ENCODE measurements around the gene RAPGEF4. TPM values are rescaled to one million over a fixed set of nuclear protein-coding genes. Genes with fewer than 3 reads are reported as not detected.

RAPGEF4 gene
- total and polyA plus RNA-seq, 9 of the 15 experiments (the other 6 are each of a cell fraction or from before 2014, with no cell fraction given) = 0.04 to 0.33 (median 0.13) TPM; not detected in 6

DNA sequence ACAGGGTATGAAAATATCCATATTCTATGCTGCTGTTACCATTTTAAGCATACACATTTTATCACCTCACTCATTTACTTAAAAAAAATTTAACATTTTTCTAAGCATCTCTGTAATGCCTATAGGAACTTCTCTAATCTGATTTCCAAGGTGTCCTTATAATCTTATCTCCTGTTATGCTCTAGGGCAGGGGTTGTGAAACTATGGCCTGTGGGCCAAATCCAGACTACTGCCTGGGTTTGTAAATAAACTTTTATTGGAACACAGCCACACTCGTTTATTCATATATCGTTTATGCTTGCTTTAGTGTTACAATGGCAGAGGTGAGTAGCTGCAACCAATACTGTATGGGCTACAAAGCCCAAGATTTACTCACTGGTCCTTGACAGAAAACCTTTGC lies 151.6 kb downstream of the RAPGEF4 start:
- TF ChIP-seq, protein P1, sequence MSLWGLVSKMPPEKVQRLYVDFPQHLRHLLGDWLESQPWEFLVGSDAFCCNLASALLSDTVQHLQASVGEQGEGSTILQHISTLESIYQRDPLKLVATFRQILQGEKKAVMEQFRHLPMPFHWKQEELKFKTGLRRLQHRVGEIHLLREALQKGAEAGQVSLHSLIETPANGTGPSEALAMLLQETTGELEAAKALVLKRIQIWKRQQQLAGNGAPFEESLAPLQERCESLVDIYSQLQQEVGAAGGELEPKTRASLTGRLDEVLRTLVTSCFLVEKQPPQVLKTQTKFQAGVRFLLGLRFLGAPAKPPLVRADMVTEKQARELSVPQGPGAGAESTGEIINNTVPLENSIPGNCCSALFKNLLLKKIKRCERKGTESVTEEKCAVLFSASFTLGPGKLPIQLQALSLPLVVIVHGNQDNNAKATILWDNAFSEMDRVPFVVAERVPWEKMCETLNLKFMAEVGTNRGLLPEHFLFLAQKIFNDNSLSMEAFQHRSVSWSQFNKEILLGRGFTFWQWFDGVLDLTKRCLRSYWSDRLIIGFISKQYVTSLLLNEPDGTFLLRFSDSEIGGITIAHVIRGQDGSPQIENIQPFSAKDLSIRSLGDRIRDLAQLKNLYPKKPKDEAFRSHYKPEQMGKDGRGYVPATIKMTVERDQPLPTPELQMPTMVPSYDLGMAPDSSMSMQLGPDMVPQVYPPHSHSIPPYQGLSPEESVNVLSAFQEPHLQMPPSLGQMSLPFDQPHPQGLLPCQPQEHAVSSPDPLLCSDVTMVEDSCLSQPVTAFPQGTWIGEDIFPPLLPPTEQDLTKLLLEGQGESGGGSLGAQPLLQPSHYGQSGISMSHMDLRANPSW (CRISPR knock-in tag; IDR thresholded peaks at IDR 0.05) = no peak
- TF ChIP-seq SMAD2 (IDR thresholded peaks at IDR 0.05; ENCODE audit: low read depth, low read length) (no peak), NFIC (IDR thresholded peaks at IDR 0.05) (no peak), IRF2 (CRISPR knock-in tag; IDR thresholded peaks at IDR 0.05) (no peak), ZSCAN29 (IDR thresholded peaks at IDR 0.05) (no peak), NBN (IDR thresholded peaks at IDR 0.05; ENCODE audit: low read depth) (no peak), FOXK2 (conservative IDR thresholded peaks at IDR 0.05 in 1 of 2, IDR thresholded peaks at IDR 0.05 in 1 of 2; ENCODE audit: low read depth in 2 of 2) (no peak), ZNF507 (tag; conservative IDR thresholded peaks at IDR 0.05) (no peak), RBFOX2 (IDR thresholded peaks at IDR 0.05; ENCODE audit: low read depth, low read length) (no peak), NR1H2 (CRISPR knock-in tag; IDR thresholded peaks at IDR 0.05) (no peak), XRCC3 (IDR thresholded peaks at IDR 0.05) (no peak)
- TF ChIP-seq, protein P2, sequence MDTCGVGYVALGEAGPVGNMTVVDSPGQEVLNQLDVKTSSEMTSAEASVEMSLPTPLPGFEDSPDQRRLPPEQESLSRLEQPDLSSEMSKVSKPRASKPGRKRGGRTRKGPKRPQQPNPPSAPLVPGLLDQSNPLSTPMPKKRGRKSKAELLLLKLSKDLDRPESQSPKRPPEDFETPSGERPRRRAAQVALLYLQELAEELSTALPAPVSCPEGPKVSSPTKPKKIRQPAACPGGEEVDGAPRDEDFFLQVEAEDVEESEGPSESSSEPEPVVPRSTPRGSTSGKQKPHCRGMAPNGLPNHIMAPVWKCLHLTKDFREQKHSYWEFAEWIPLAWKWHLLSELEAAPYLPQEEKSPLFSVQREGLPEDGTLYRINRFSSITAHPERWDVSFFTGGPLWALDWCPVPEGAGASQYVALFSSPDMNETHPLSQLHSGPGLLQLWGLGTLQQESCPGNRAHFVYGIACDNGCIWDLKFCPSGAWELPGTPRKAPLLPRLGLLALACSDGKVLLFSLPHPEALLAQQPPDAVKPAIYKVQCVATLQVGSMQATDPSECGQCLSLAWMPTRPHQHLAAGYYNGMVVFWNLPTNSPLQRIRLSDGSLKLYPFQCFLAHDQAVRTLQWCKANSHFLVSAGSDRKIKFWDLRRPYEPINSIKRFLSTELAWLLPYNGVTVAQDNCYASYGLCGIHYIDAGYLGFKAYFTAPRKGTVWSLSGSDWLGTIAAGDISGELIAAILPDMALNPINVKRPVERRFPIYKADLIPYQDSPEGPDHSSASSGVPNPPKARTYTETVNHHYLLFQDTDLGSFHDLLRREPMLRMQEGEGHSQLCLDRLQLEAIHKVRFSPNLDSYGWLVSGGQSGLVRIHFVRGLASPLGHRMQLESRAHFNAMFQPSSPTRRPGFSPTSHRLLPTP (IDR thresholded peaks at IDR 0.05; ENCODE audit: borderline replicate concordance, extremely low read depth, insufficient read length) = no peak
- TF ChIP-seq, protein P3, sequence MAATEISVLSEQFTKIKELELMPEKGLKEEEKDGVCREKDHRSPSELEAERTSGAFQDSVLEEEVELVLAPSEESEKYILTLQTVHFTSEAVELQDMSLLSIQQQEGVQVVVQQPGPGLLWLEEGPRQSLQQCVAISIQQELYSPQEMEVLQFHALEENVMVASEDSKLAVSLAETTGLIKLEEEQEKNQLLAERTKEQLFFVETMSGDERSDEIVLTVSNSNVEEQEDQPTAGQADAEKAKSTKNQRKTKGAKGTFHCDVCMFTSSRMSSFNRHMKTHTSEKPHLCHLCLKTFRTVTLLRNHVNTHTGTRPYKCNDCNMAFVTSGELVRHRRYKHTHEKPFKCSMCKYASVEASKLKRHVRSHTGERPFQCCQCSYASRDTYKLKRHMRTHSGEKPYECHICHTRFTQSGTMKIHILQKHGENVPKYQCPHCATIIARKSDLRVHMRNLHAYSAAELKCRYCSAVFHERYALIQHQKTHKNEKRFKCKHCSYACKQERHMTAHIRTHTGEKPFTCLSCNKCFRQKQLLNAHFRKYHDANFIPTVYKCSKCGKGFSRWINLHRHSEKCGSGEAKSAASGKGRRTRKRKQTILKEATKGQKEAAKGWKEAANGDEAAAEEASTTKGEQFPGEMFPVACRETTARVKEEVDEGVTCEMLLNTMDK (IDR thresholded peaks at IDR 0.05; ENCODE audit: borderline replicate concordance, insufficient read depth, low read depth, low read length, poor library complexity, severe bottlenecking) = no peak
- Histone ChIP-seq H3K36me3 (ENCODE audit: control insufficient read depth, insufficient read depth, low read length) (no peaks in the 10 kb centered on the region), H3K4me3 (no peak overlapping the region), H3K4me1 (replicated peaks in 1 of 2; ENCODE audit: control insufficient read depth in 2 of 2, insufficient read depth in 2 of 2, low read length in 2 of 2) (no peaks in the 10 kb centered on the region), H3K4me2 (ENCODE audit: insufficient read depth, low read length) (no peak overlapping the region), H3K27ac (ENCODE audit: extremely low read depth, low read depth, low read length) (no peak overlapping the region), H3K9ac (ENCODE audit: insufficient read depth in 1 of 2, low read depth in 2 of 2, low read length in 2 of 2) (no peak overlapping the region), H3K9me3 (replicated peaks; ENCODE audit: control insufficient read depth, insufficient read depth, low read depth, low read length) (no peaks in the 10 kb centered on the region), H3K9me1 (ENCODE audit: control insufficient read depth, insufficient read depth, low read length) (no peaks in the 10 kb centered on the region), H2AFZ (ENCODE audit: low read depth, low read length) (no peak overlapping the region), H3K27me3 (ENCODE audit: control insufficient read depth in 2 of 2, insufficient read depth in 2 of 2, low read length in 2 of 2) (peaks cover 6 to 9% of the 10 kb centered on the region in 2 experiments; a peak in 3 of 5 replicates), H4K20me1 (replicated peaks; ENCODE audit: control insufficient read depth, insufficient read depth, low read length) (no peaks in the 10 kb centered on the region), H3K79me2 (ENCODE audit: control insufficient read depth, insufficient read depth, low read length) (no peaks in the 10 kb centered on the region)
- ATAC-seq = no peak
- in situ Hi-C loops (cut with MboI) = no loop called here
- CTCF ChIA-PET (ENCODE audit: low intra/inter-chr PET ratio) = no interaction called here
- intact Hi-C loops (cut with micrococcal nuclease) = no loop called here
- DNase-seq (ENCODE audit: extremely low read depth in 1 of 4, low spot score in 3 of 4) = no peak
- BruUV-seq (replicated peaks) = no TSS peak
- no peak for FAIRE-seq
- 0% methylated on average over 2 of the region's 2 CpGs for WGBS (ENCODE audit: insufficient coverage, low coverage, missing lambda C conversion rate)
- POLR2A ChIA-PET = no interaction called here

Data from K562 (cell line).